Urinary bladder (tissue), 4 donors: ENCODE results near the gene FDX2. TPM values are rescaled to one million over a fixed set of nuclear protein-coding genes. Genes with fewer than 3 reads are reported as not detected.
"Not testable (repeated sequence)": the region's sequence is repeated elsewhere in the genome, so short reads cannot be mapped to it uniquely, and the experiment has no call there.

Source experiments
- DNase-seq: peaks from one replicate; pipeline ENCODE4 v3.0.0-alpha.2; 2015; ENCODE audit errors: extremely low spot score
- H3K27ac ChIP-seq: one replicate; pipeline ENCODE4 v1.5.1; 2013; ENCODE audit warnings: low read depth, mild to moderate bottlenecking, moderate library complexity
- H3K36me3 ChIP-seq: one replicate; pipeline ENCODE4 v1.6.1; 2013; ENCODE audit warnings: mild to moderate bottlenecking, moderate library complexity; ENCODE audit not compliant: insufficient read depth
- H3K4me1 ChIP-seq: one replicate; pipeline ENCODE4 v1.6.1; 2013; ENCODE audit warnings: mild to moderate bottlenecking, moderate library complexity; ENCODE audit not compliant: insufficient read depth
- H3K4me3 ChIP-seq: one replicate; pipeline ENCODE4 v1.5.1; 2013; ENCODE audit warnings: low read depth, low read length
- WGBS: extraction: QIAGEN DNeasy Blood & Tissue Kit; methylation state at CpG from one replicate; pipeline ENCODE4 v1.1.7; 2013; 5-methylcytosine and 5-hydroxymethylcytosine counted together
- polyA plus RNA-seq: library from polyadenylated mRNA; stranded (reverse); fragments of 200-250 nt; gene quantifications from one replicate; pipeline ENCODE4 v1.2.3, GENCODE V29; 2013
- total RNA-seq: library from RNA; depleted of rRNA; stranded (reverse); fragments of >200 nt; gene quantifications from one replicate; pipeline ENCODE4 v1.2.3, GENCODE V29; 2014
- donor health status: healthy with polysubstance abuse.
- donor health status: healthy.

The FDX2 gene
- total and polyA plus RNA-seq, 2 donors = 5.7 to 22.0 TPM

DNA sequence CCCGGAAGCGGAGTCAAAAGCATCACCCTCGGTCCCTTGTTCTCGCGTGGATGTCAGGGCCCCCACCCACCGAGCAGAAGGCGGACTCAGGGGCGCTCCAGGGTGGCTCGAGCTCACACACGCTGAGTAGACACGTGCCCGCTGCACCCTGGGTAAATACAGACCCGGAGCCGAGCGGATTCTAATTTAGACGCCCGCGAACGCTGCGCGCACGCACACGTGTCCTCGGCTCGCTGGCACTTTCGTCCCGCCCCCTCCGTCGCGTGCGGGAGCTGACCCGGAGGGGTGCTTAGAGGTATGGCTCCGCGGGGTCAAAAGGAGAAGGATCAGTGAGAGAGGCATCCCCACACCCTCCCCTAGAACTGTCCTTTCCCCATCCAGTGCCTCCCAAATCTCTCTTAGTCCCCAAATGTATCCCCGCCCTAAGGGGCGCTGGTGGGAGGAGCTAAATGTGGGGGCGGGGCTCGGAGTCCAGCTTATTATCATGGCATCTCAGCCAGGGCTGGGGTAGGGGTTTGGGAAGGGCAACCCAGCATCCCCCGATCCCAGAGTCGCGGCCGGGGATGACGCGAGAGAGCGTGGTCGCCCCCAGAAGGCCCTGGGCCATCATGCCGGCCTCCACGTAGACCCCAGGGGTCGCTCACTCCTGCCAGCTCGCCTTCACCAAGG is 26.5 kb downstream of the FDX2 start:
- Histone ChIP-seq H3K4me3 (peak overlapping the region; percentile 29), H3K36me3 (no peaks in the 10 kb centered on the region), H3K27ac (no peak overlapping the region), H3K4me1 (peaks cover 4% of the 10 kb centered on the region)
- under 1% methylated on average over 50 of the region's 50 CpGs for WGBS
- DNase-seq = no peak

DNA sequence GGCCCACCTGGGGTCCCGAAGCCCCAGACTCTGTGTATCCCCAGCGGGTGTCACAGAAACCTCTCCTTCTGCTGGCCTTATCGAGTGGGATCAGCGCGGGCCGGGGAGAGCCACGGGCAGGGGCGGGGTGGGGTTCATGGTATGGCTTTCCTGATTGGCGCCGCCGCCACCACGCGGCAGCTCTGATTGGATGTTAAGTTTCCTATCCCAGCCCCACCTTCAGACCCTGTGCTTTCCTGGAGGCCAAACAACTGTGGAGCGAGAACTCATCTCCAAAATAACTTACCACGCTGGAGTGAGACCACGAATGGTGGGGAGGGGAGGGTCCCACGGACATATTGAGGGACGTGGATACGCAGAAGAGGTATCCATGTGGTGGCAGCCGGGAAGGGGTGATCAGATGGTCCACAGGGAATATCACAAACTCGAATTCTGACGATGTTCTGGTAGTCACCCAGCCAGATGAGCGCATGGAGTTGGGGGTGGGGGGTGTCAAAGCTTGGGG is 27.1 kb downstream of the FDX2 start:
- Histone ChIP-seq H3K36me3 (no peaks in the 10 kb centered on the region), H3K4me1 (peaks cover 4% of the 10 kb centered on the region), H3K4me3 (no peak overlapping the region), H3K27ac (no peak overlapping the region)
- WGBS = 3% methylated on average over 23 of the region's 23 CpGs
- DNase-seq = no peak

DNA sequence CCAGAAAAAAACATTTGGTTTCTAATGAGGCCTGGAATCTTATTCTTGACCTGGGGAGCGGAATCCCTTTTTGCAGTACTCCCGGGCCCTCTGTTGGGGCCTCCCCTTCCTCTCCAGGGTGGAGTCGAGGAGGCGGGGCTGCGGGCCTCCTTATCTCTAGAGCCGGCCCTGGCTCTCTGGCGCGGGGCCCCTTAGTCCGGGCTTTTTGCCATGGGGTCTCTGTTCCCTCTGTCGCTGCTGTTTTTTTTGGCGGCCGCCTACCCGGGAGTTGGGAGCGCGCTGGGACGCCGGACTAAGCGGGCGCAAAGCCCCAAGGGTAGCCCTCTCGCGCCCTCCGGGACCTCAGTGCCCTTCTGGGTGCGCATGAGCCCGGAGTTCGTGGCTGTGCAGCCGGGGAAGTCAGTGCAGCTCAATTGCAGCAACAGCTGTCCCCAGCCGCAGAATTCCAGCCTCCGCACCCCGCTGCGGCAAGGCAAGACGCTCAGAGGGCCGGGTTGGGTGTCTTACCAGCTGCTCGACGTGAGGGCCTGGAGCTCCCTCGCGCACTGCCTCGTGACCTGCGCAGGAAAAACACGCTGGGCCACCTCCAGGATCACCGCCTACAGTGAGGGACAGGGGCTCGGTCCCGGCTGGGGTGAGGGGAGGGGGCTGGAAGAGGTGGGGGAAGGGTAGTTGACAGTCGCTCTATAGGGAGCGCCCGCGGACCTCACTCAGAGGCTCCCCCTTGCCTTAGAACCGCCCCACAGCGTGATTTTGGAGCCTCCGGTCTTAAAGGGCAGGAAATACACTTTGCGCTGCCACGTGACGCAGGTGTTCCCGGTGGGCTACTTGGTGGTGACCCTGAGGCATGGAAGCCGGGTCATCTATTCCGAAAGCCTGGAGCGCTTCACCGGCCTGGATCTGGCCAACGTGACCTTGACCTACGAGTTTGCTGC is 28.7 kb downstream of the FDX2 start, which contains the start of gene ICAM4:
TSS of gene ICAM4 (plus strand) at position 153 of the 935 bp plus-strand sequence. CDS start at position 211, 58 bp downstream.
- no peak for DNase-seq
- Histone ChIP-seq H3K4me3 (no peak within 1 kb of the TSS), H3K27ac (no peak within 1 kb of the TSS), H3K36me3 (no peaks in the 10 kb centered on the region), H3K4me1 (peaks cover 4% of the 10 kb centered on the region)
- WGBS = 5% methylated on average over 59 of the region's 59 CpGs

DNA sequence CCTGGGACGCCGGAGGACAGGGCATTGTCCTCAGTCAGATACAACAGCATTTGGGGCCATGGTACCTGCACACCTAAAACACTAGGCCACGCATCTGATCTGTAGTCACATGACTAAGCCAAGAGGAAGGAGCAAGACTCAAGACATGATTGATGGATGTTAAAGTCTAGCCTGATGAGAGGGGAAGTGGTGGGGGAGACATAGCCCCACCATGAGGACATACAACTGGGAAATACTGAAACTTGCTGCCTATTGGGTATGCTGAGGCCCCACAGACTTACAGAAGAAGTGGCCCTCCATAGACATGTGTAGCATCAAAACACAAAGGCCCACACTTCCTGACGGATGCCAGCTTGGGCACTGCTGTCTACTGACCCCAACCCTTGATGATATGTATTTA is 30.4 kb downstream of the FDX2 start:
- no peak for DNase-seq
- Histone ChIP-seq H3K4me1 (peaks cover 4% of the 10 kb centered on the region), H3K27ac (no peak overlapping the region), H3K4me3 (no peak overlapping the region), H3K36me3 (no peaks in the 10 kb centered on the region)
- 90% methylated on average over 4 of the region's 4 CpGs for WGBS

DNA sequence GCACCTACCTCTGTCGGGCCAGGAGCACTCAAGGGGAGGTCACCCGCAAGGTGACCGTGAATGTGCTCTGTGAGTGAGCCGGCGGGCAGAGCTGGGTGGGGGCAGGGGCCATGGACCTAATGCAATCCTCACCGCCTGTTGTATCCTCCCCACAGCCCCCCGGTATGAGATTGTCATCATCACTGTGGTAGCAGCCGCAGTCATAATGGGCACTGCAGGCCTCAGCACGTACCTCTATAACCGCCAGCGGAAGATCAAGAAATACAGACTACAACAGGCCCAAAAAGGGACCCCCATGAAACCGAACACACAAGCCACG is 30.9 kb downstream of the FDX2 start:
- H3K4me1 ChIP-seq = peaks cover 4% of the 10 kb centered on the region
- DNase-seq = no peak
- no peak overlapping the region for H3K27ac ChIP-seq
- WGBS = 91% methylated on average over 13 of the region's 13 CpGs
- H3K36me3 ChIP-seq = no peaks in the 10 kb centered on the region
- H3K4me3 ChIP-seq = no peak overlapping the region

DNA sequence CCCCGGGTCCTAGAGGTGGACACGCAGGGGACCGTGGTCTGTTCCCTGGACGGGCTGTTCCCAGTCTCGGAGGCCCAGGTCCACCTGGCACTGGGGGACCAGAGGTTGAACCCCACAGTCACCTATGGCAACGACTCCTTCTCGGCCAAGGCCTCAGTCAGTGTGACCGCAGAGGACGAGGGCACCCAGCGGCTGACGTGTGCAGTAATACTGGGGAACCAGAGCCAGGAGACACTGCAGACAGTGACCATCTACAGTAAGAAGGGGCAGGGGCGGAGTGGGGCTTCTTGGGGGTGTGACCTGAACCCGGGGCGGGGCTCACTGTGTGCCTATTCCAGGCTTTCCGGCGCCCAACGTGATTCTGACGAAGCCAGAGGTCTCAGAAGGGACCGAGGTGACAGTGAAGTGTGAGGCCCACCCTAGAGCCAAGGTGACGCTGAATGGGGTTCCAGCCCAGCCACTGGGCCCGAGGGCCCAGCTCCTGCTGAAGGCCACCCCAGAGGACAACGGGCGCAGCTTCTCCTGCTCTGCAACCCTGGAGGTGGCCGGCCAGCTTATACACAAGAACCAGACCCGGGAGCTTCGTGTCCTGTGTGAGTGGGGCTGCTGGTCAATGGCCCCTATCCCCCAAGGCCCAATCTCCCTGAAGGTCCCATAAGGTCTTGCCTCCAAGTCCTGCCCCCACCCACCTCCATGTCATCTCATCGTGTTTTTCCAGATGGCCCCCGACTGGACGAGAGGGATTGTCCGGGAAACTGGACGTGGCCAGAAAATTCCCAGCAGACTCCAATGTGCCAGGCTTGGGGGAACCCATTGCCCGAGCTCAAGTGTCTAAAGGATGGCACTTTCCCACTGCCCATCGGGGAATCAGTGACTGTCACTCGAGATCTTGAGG is 31.5 kb downstream of the FDX2 start:
- Histone ChIP-seq H3K4me3 (no peak overlapping the region), H3K36me3 (no peaks in the 10 kb centered on the region), H3K27ac (no peak overlapping the region), H3K4me1 (peaks cover under 1% of the 10 kb centered on the region)
- DNase-seq = no peak
- WGBS = 91% methylated on average over 34 of the region's 34 CpGs

DNA sequence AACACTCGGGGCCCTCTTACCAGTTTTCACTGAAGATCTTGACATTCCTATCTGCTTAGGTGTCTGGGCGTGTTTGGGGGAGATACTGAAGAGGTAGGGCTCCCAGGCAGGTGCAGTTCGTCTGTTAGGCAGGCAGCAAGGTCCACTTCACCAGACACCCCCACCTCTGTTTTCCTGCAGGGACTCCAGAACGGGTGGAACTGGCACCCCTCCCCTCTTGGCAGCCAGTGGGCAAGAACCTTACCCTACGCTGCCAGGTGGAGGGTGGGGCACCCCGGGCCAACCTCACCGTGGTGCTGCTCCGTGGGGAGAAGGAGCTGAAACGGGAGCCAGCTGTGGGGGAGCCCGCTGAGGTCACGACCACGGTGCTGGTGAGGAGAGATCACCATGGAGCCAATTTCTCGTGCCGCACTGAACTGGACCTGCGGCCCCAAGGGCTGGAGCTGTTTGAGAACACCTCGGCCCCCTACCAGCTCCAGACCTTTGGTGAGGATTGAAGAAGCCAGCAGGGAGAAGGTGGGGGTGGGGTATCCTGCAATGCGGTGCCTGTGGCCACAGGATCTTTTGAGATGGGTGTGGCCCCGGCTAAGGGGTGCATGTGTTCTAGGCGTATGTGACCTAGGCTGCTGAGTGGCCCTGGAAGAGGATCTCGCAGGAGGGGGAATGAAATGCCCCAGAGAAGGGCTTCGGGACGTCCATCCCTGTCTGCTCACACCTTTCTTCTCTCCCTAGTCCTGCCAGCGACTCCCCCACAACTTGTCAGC is 32.3 kb downstream of the FDX2 start:
- DNase-seq = no peak
- 70% methylated on average over 23 of the region's 23 CpGs for WGBS

DNA sequence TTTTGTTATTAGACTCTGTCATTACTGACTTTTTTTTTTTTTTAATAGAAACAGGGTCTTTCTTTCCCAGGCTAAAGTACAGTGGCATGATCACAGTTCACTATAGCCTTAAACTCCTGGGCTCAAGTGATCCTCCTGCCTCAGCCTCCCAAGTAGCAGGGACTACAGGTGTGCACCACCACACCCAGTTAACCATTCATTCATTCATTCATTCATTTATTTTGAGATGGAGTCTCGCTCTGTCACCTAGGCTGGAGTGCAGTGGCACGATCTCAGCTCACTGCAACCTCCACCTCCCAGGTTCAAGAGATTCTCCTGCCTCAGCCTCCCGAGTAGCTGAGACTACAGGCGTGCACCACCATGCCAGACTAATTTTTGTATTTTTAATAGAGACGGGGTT is 33.8 kb downstream of the FDX2 start:
- not testable (repeated sequence) for H3K4me3 ChIP-seq, H3K36me3 ChIP-seq, H3K27ac ChIP-seq, H3K4me1 ChIP-seq, DNase-seq
- 92% methylated on average over 5 of the region's 5 CpGs for WGBS

More for the DNA sequence above, 32.3 kb downstream of the FDX2 start:
- Histone ChIP-seq H3K4me3 (no peak overlapping the region), H3K36me3 (no peaks in the 10 kb centered on the region), H3K4me1 (no peaks in the 10 kb centered on the region), H3K27ac (no peak overlapping the region)

DNA sequence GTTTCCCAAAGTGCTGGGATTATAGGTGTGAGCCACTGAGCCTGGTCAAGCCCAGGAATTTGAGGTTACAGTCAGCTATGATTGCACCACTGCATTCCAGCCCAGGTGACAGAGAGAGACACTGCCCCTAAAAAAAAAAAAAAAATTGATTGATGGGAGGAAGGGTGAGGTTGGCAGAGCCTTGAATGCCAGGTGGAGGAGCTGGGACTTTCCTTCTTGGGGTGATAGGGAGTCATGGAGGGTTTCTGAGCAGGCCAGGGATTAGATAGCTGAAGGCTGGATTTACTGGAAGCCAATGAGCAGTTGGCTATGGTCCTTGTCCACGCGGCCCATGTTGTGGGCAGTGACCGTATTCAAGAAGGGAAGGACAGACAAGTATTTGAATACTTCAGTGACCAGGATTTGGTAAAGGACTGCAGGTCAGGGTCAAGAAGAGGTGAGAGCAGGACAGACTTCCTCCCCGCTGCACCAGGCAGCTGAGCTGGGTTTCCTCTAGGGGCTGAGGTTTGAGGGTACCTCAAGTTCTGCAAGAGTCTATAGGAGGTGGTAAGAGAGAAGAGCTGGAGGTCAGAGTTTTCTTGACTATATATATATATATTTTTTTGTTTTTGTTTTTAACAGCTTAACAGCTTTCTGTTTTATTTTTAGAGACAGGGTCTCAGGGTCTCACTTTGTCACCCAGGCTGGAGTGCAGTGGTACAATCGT is 35.9 kb downstream of the FDX2 start:
- WGBS = 86% methylated on average over 5 of the region's 5 CpGs
- no peak overlapping the region for H3K27ac ChIP-seq
- no peaks in the 10 kb centered on the region for H3K4me1 ChIP-seq
- no peak for DNase-seq
- peaks cover 2% of the 10 kb centered on the region for H3K36me3 ChIP-seq
- H3K4me3 ChIP-seq = no peak overlapping the region

DNA sequence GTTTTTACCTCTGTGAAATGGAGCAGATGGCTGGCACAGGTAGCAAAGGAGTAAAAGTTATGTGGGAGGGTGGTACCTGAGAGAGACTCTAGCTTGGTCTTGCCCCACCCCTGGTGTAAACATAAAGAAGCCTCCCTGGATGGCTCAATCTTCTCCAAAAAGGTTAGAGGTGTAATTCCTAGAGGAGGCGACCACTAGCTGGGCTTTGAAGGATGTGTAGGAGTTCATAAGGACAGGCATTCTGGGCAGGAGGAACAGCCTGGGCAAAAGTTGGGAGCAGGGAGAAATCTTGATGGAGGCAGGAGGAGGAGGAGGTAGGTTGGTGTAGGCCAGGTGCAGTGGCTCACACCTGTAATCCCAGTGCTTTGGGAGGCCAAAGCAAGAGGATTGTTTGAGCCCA is 36.9 kb downstream of the FDX2 start:
- H3K4me1 ChIP-seq = no peaks in the 10 kb centered on the region
- WGBS = 94% methylated on average over 1 of the region's 1 CpG
- no peak for DNase-seq
- H3K4me3 ChIP-seq = no peak overlapping the region
- H3K36me3 ChIP-seq = peaks cover 2% of the 10 kb centered on the region
- H3K27ac ChIP-seq = no peak overlapping the region

DNA sequence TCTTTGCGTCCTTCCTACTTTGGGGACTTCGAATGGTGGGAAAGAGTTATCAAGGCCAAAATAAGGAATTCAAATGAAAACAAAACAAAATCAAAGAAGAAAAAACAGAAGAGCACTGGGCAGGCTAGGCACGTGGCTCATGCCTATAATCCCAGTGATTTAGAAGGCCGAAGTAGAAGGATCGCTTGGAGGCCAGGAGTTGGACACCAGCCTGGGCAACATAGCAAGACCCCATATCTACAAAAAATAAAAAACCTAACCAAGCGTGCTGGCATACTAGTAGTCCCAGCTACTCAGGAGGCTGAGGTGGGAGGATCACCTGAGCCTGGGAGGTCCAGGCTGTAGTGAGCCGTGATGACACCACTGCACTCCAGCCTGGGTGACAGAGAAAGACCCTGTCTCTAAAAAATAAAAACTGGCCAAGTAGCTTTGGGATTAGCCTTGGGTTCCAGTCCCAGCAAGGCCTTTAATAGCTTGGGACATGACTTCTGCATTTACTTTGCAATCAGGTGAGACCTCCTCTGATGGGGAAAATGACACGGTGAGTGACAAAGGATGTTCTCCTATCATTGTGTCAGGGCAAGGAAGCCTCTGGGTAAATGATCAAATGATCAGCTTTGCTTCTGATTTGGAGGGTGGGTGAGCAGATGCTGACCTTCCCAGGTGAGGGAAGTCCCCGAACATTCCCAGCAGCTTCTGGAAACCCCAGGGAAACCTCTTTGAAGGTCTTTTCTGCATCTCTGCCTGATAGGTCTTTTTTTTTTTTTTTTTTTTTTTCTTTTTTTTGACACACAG is 37.8 kb downstream of the FDX2 start:
- no peak overlapping the region for H3K4me3 ChIP-seq
- no peak for DNase-seq
- WGBS = 89% methylated on average over 9 of the region's 9 CpGs
- peaks cover 2% of the 10 kb centered on the region for H3K36me3 ChIP-seq
- H3K4me1 ChIP-seq = no peaks in the 10 kb centered on the region
- H3K27ac ChIP-seq = no peak overlapping the region

DNA sequence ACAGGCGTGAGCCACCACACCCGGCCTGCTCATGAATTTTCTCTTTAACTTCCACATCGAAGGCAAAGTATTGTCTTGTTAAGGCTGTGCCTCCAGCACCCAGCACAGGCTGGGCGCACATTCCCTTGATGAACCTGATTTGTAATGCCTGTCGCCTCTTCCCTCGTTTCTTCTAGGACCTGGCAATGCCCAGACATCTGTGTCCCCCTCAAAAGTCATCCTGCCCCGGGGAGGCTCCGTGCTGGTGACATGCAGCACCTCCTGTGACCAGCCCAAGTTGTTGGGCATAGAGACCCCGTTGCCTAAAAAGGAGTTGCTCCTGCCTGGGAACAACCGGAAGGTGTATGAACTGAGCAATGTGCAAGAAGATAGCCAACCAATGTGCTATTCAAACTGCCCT is 41.2 kb downstream of the FDX2 start:
- Histone ChIP-seq H3K4me3 (no peak overlapping the region), H3K4me1 (no peaks in the 10 kb centered on the region), H3K36me3 (peaks cover 2% of the 10 kb centered on the region), H3K27ac (no peak overlapping the region)
- WGBS = 87% methylated on average over 10 of the region's 10 CpGs
- DNase-seq = no peak
